Esophagus (tissue), 2 donors: ENCODE results near the gene SOBP. TPM values are rescaled to one million over a fixed set of nuclear protein-coding genes. Genes with fewer than 3 reads are reported as not detected.

Source experiments
- H3K27ac ChIP-seq, 2 donors: one replicate each; pipeline ENCODE4 v1.5.1; 2013; ENCODE audit warnings: low read depth in 2 of 2, mild to moderate bottlenecking in 2 of 2, inconsistent platforms in 1 of 2, low read length in 1 of 2, moderate library complexity in 1 of 2
- H3K27me3 ChIP-seq, 2 donors: one replicate each; pipeline ENCODE4 v1.6.1; 2013; ENCODE audit warnings: low read length in 2 of 2, control low read depth in 1 of 2, mild to moderate bottlenecking in 1 of 2; ENCODE audit not compliant: insufficient read depth in 2 of 2, control insufficient read depth in 1 of 2
- H3K36me3 ChIP-seq, 2 donors: one replicate each; pipeline ENCODE4 v1.6.1; 2013; ENCODE audit warnings: low read length in 1 of 2; ENCODE audit not compliant: control insufficient read depth in 2 of 2, insufficient read depth in 2 of 2
- H3K4me1 ChIP-seq, 2 donors: one replicate each; pipeline ENCODE4 v1.6.1; 2013; ENCODE audit warnings: low read length in 1 of 2; ENCODE audit not compliant: control insufficient read depth in 2 of 2, insufficient read depth in 2 of 2
- H3K4me3 ChIP-seq, 2 donors: one replicate each; pipeline ENCODE4 v1.5.1; 2013; ENCODE audit warnings: low read length in 2 of 2, mild to moderate bottlenecking in 2 of 2, low read depth in 1 of 2, moderate library complexity in 1 of 2
- H3K9me3 ChIP-seq, 2 donors: one replicate each; pipeline ENCODE4 v1.6.1; 2013; ENCODE audit warnings: mild to moderate bottlenecking in 2 of 2, low read depth in 1 of 2, low read length in 1 of 2, moderate library complexity in 1 of 2; ENCODE audit not compliant: control insufficient read depth in 2 of 2, insufficient read depth in 1 of 2
- WGBS, 2 donors: extraction: QIAGEN DNeasy Blood & Tissue Kit; methylation state at CpG; one replicate each; pipeline ENCODE4 v1.1.7; 2013; 5-methylcytosine and 5-hydroxymethylcytosine counted together
- polyA plus RNA-seq, 2 donors: library from polyadenylated mRNA; stranded (reverse); fragments of 200-250 nt; gene quantifications; one replicate each; pipeline ENCODE4 v1.2.3, GENCODE V29; 2013
- donor health status: healthy with polysubstance abuse.
- donor health status: Bipolar disorder and iron deficiency.

Gene SOBP
- polyA plus RNA-seq, 2 donors, result 0.59 to 0.84 TPM

GRCh38 chr6:107590378-107590777 lies 100.5 kb downstream of the SOBP start:
- Histone ChIP-seq H3K27ac (no peak overlapping the region), H3K36me3 (no peaks in the 10 kb centered on the region), H3K9me3 (no peaks in the 10 kb centered on the region), H3K4me3 (no peak overlapping the region), H3K4me1 (no peaks in the 10 kb centered on the region), H3K27me3 (no peaks in the 10 kb centered on the region)
- 61 to 67% methylated on average over 1 of the region's 1 CpG for WGBS, 2 donors

GRCh38 chr6:107591346-107591745 lies 101.4 kb downstream of the SOBP start:
- Histone ChIP-seq H3K27ac (no peak overlapping the region), H3K4me3 (no peak overlapping the region), H3K9me3 (no peaks in the 10 kb centered on the region), H3K4me1 (no peaks in the 10 kb centered on the region), H3K36me3 (no peaks in the 10 kb centered on the region), H3K27me3 (no peaks in the 10 kb centered on the region)
- WGBS, 2 donors, result 95 to 100% methylated on average over 1 of the region's 1 CpG

DNA sequence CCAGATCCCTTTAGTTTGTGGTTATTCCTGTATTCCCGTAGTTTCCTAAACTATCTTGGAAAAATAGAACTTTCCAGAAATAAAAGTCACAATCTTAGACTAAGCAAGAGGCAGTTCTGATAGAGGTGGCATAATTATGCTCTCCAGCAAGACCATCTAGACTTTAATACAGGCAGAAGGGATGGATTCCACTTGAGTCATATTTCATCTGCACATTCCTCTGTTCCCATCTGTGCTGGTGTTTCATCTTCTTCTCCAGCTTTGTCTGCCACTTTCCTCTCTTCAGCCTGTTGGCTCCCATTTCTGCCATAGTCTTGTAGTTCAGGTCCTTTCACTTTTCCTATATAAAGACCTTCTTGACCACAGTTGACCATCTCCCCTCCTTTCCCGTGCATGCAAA lies 102.9 kb downstream of the SOBP start:
- H3K36me3 ChIP-seq, result no peaks in the 10 kb centered on the region
- no peak overlapping the region for H3K4me3 ChIP-seq
- no peaks in the 10 kb centered on the region for H3K4me1 ChIP-seq
- H3K27me3 ChIP-seq, result no peaks in the 10 kb centered on the region
- H3K27ac ChIP-seq, result no peak overlapping the region
- WGBS, 2 donors, result 87 to 96% methylated on average over 2 of the region's 2 CpGs
- H3K9me3 ChIP-seq, result no peaks in the 10 kb centered on the region

DNA sequence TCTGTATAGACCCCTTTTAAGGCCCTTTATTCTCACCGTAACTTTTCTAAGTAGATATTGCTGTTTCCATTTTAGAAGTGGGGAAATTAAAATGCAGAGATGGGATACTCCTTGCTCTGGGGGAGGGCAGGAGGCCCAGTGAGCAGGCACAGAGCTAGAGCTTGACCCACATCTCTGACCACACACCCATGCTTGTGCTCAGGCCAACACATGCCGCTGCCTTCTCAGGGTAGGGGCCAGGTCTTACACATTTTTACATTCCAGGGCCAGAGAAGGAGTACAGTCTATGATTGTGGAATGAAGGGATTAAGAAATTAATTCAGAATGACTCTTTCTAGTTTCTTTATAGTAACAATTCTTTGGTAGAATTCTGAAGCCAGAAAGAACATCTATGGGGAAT lies 104.8 kb downstream of the SOBP start:
- Histone ChIP-seq H3K36me3 (no peaks in the 10 kb centered on the region), H3K4me3 (no peak overlapping the region), H3K27me3 (no peaks in the 10 kb centered on the region), H3K4me1 (no peaks in the 10 kb centered on the region), H3K9me3 (no peaks in the 10 kb centered on the region), H3K27ac (no peak overlapping the region)
- WGBS, 2 donors, result 82 to 88% methylated on average over 2 of the region's 2 CpGs

DNA sequence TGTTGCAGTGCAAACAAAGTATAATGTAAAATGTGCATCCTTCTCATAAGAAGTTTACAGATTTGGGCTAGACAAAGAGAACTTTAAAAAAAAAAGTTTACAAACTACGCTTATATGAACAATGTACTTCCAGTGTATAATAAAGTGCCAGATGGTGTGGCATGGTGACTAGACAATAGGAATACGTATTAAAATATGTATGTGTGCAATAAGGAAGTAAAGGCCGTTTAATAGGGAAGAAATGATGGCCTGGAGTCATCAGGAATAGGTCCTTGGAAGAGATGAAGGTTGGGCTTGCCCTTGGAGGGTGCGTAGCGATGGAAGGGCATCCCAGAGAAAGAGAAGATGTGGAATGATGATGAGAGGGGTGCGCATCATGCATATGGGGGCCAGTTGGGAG lies 108.2 kb downstream of the SOBP start:
- WGBS, 2 donors, result 91 to 93% methylated on average over 6 of the region's 6 CpGs
- Histone ChIP-seq H3K27me3 (no peaks in the 10 kb centered on the region), H3K9me3 (no peaks in the 10 kb centered on the region), H3K27ac (no peak overlapping the region), H3K4me1 (no peaks in the 10 kb centered on the region), H3K4me3 (no peak overlapping the region), H3K36me3 (no peaks in the 10 kb centered on the region)

DNA sequence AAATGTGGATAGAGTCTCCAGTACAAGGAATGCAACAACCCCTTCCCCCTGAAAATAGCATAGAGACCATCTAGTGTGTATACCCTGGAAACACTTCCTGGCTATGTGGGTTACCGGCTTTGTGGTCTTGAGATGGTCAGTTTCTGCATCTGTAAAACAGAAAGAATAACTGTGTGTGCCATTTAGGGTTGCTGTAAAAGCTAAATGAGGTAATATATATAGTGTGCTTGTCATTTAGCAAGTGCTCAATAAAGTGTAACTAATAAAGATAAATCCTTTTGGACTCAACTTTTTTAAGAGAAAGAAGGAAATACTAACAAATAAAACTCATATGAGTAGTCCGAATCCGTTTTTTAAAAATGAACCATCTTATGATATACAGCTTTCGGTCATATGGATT lies 109.1 kb downstream of the SOBP start:
- WGBS, 2 donors, result 94 to 97% methylated on average over 4 of the region's 4 CpGs
- H3K36me3 ChIP-seq, result no peaks in the 10 kb centered on the region

GRCh38 chr6:107600121-107600520 lies 110.2 kb downstream of the SOBP start:
- Histone ChIP-seq H3K9me3 (no peaks in the 10 kb centered on the region), H3K4me1 (peaks cover 0 to 3% of the 10 kb centered on the region in 2 donors), H3K27me3 (no peaks in the 10 kb centered on the region), H3K4me3 (no peak overlapping the region), H3K27ac (no peak overlapping the region), H3K36me3 (no peaks in the 10 kb centered on the region)
- 89 to 95% methylated on average over 5 of the region's 5 CpGs for WGBS, 2 donors

More for the DNA sequence above, 109.1 kb downstream of the SOBP start:
- Histone ChIP-seq H3K4me3 (no peak overlapping the region), H3K27ac (no peak overlapping the region), H3K9me3 (no peaks in the 10 kb centered on the region), H3K27me3 (no peaks in the 10 kb centered on the region), H3K4me1 (no peaks in the 10 kb centered on the region)

DNA sequence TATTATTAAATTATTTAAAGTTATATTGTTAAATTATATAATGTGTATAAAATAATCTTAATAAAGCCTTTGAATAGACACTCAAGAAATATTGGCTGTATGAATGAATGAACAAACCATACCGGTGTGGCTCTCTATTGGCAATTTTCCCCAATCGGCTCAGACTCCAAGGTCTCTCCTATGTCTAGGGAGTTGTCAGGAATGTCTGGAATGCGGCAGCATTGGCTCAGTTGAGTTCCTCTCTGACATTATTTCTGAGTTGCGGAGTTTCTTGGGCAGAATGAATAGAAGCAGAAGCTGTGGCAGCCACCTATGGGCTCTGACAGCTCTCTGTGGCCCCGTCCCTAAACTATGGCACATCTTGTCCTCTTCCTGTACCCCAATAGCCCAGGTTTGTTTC lies 111.0 kb downstream of the SOBP start:
- Histone ChIP-seq H3K4me1 (peaks cover 0 to 3% of the 10 kb centered on the region in 2 donors), H3K27ac (no peak overlapping the region), H3K4me3 (no peak overlapping the region), H3K9me3 (no peaks in the 10 kb centered on the region), H3K27me3 (no peaks in the 10 kb centered on the region), H3K36me3 (no peaks in the 10 kb centered on the region)
- WGBS, 2 donors, result 36 to 40% methylated on average over 5 of the region's 5 CpGs

- Histone ChIP-seq H3K27me3 (no peaks in the 10 kb centered on the region), H3K36me3 (no peaks in the 10 kb centered on the region), H3K27ac (no peak overlapping the region), H3K4me3 (no peak overlapping the region), H3K9me3 (no peaks in the 10 kb centered on the region), H3K4me1 (peaks cover 0 to 3% of the 10 kb centered on the region in 2 donors)
- 95 to 96% methylated on average over 3 of the region's 3 CpGs for WGBS, 2 donors
Measured at GRCh38 chr6:107601406-107601805, 111.5 kb downstream of the SOBP start.

DNA sequence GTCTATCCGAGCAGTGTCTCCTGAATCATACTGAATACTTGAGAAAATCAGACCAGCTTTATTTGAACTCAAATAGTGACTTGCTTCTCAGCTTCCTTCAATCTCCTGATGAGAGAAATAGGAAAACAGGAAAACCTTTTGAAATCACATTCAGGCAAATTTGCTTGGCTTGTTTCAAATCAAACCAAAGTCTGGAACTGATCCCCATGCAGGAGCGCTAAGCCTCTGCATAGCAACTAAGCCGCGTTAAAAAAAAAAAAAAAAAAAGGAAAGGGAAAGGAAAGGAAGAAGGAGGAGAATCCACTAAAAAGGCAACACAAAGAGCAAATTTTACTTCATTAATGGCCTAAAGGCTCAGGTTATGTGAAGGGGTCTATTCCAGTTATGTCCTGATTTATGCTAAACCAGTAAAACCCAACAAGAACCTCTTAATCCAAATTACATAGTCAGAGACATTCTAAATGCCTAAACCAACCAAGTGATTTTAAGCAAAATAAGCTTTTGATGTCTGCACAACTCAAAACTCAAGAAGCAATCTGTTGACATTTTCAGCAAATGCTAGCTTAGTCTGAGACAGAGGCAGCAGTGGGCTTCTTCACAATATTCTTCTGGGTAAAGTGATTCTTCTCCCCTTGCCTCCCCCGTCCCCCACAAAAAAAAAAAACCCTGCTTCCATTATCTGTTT lies 112.5 kb downstream of the SOBP start:
- Histone ChIP-seq H3K27me3 (no peaks in the 10 kb centered on the region), H3K27ac (no peak overlapping the region), H3K36me3 (no peaks in the 10 kb centered on the region), H3K4me3 (no peak overlapping the region), H3K4me1 (peaks cover 0 to 3% of the 10 kb centered on the region in 2 donors), H3K9me3 (no peaks in the 10 kb centered on the region)
- WGBS, 2 donors, result 80 to 83% methylated on average over 5 of the region's 5 CpGs
